Breast epithelium (tissue), 4 donors: ENCODE data around the gene KLK14. TPM values are rescaled to one million over a fixed set of nuclear protein-coding genes. Genes with fewer than 3 reads are reported as not detected.

Experiments used
- DNase-seq, 2 donors: peaks; one replicate each; pipeline ENCODE4 v3.0.0-alpha.2; 2019; ENCODE audit warnings: low spot score in 2 of 2
- H3K27ac ChIP-seq, 2 donors: fragments of 200-600 bp; sonication (generic) in 1 of 2; one replicate each; pipeline ENCODE4 v1.5.1; 2016 to 2019; ENCODE audit warnings: mild to moderate bottlenecking in 1 of 2
- H3K27me3 ChIP-seq, 2 donors: fragments of 200-600 bp; sonication (generic) in 1 of 2; one replicate each; pipeline versions ENCODE4 v1.5.1 to v1.6.0; 2017 to 2019; ENCODE audit warnings: control low read depth in 1 of 2, mild to moderate bottlenecking in 1 of 2
- H3K36me3 ChIP-seq: fragments of 200-600 bp; one replicate; pipeline ENCODE4 v1.5.1; 2019
- H3K4me1 ChIP-seq, 2 donors: fragments of 200-600 bp; sonication (generic); one replicate each; pipeline ENCODE4 v1.5.1; 2016 to 2019; ENCODE audit warnings: control low read depth in 1 of 2
- H3K4me3 ChIP-seq, 3 donors: fragments of 200-600 bp; sonication (generic); 1 replicate in 2 of 3; 2 replicates in 1 of 3; pipeline ENCODE4 v1.5.1; 2016 to 2019; ENCODE audit warnings: mild to moderate bottlenecking in 3 of 3, moderate library complexity in 2 of 3
- H3K9me3 ChIP-seq, 2 donors: fragments of 200-600 bp; sonication (generic) in 1 of 2; one replicate each; pipeline ENCODE4 v1.5.1; 2016 to 2019; ENCODE audit warnings: control low read depth in 1 of 2
- POLR2A ChIP-seq: fragments of 450-650 bp; IDR thresholded peaks from one replicate; pipeline ENCODE4 v1.6.1; 2016; ENCODE audit warnings: antibody characterized with exemption, mild to moderate bottlenecking, moderate library complexity
- POLR2AphosphoS5 ChIP-seq, 3 donors: sonication (generic); formaldehyde crosslinking; IDR thresholded peaks; one replicate each; pipeline ENCODE4 v1.6.1; 2017; ENCODE audit warnings: antibody characterized with exemption in 3 of 3
- intact Hi-C: fragments of 100-400 bp; cut with DNase I; formaldehyde crosslinking; loops from one replicate; pipeline ENCODE4 v1.15.1; 2023; ENCODE audit warnings: low total_unique reads
- total RNA-seq, 3 donors: library from RNA; depleted of rRNA; stranded (reverse); fragments of >200 nt; gene quantifications; one replicate each; pipeline ENCODE4 v1.1.0, GENCODE V29; 2016
- TF ChIP-seq, protein P1 (sequence below), 3 donors: fragments of 450-650 bp; IDR thresholded peaks; one replicate each; pipeline ENCODE4 v1.5.1; 2016 to 2017; ENCODE audit warnings: antibody characterized with exemption in 3 of 3, mild to moderate bottlenecking in 3 of 3, moderate library complexity in 3 of 3

Gene KLK14
- total RNA-seq, 3 donors from 2014 or later = 0.98 TPM; not detected in 2

DNA sequence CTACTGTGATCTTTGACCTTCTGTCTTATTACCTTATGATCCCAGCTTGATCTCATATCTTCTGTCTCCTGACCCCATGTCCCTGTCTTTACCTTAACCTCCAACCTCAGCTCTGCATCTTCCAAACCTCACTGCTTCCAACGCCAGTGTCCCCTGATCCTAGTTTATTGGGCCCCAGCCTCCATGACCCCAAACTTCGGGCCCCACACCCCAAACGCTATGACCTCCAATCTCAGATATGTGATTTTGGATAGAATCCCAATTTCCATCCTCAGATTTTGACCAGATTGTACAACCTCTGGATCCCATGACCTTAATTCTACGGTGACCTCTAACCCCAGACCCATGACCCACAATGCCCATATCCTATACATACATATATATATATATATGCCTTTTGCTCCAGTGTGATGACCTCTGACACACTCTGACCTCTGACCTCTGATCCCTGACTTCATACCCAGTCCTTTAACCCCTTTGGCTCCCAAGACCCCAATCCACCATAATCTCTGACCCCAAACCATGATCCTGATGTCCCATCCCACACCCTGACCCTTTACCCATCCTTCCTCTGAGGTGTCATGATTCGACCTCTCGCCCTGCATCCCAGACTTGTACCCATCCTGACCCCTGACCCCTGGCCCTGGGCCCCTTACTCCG, 51.3 kb downstream of the KLK14 start:
- H3K4me1 ChIP-seq = no peaks in the 10 kb centered on the region
- H3K27me3 ChIP-seq = peaks cover 0 to 9% of the 10 kb centered on the region in 2 donors
- no peaks in the 10 kb centered on the region for H3K36me3 ChIP-seq
- intact Hi-C loops = no loop called here
- TF ChIP-seq POLR2A (no peak), POLR2AphosphoS5 (IDR thresholded peaks at IDR 0.05) (no peak)
- no peak for DNase-seq
- H3K4me3 ChIP-seq = no peak overlapping the region
- no peaks in the 10 kb centered on the region for H3K9me3 ChIP-seq
- H3K27ac ChIP-seq = no peak overlapping the region

DNA sequence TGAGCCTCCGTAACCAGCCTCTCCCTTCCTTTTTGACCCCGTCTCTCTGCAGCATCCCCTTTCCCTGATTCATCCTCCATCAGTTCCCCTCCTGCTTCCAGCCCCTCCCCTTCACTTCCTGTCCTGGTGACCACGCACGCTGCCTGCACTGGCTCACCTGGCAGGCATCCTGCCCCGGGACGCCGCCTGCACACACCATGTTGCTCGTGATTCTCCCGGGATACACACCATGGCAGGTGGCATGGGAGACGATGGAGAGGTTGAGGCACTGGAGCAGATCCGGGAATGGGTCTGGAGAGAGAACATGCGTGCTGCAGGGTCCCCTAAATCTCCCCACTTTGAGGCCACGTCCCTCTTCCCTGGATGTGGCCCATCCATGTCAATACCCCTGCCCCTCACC, 52.1 kb downstream of the KLK14 start:
- no peak overlapping the region for H3K4me3 ChIP-seq
- H3K9me3 ChIP-seq = no peaks in the 10 kb centered on the region
- no peaks in the 10 kb centered on the region for H3K36me3 ChIP-seq
- DNase-seq = no peak
- H3K4me1 ChIP-seq = no peaks in the 10 kb centered on the region
- TF ChIP-seq POLR2AphosphoS5 (IDR thresholded peaks at IDR 0.05) (no peak), POLR2A (no peak)
- TF ChIP-seq, protein P1, sequence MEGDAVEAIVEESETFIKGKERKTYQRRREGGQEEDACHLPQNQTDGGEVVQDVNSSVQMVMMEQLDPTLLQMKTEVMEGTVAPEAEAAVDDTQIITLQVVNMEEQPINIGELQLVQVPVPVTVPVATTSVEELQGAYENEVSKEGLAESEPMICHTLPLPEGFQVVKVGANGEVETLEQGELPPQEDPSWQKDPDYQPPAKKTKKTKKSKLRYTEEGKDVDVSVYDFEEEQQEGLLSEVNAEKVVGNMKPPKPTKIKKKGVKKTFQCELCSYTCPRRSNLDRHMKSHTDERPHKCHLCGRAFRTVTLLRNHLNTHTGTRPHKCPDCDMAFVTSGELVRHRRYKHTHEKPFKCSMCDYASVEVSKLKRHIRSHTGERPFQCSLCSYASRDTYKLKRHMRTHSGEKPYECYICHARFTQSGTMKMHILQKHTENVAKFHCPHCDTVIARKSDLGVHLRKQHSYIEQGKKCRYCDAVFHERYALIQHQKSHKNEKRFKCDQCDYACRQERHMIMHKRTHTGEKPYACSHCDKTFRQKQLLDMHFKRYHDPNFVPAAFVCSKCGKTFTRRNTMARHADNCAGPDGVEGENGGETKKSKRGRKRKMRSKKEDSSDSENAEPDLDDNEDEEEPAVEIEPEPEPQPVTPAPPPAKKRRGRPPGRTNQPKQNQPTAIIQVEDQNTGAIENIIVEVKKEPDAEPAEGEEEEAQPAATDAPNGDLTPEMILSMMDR (IDR thresholded peaks at IDR 0.05) = no peak
- intact Hi-C loops = no loop called here
- no peak overlapping the region for H3K27ac ChIP-seq
- H3K27me3 ChIP-seq = peaks cover 0 to 14% of the 10 kb centered on the region in 2 donors

DNA sequence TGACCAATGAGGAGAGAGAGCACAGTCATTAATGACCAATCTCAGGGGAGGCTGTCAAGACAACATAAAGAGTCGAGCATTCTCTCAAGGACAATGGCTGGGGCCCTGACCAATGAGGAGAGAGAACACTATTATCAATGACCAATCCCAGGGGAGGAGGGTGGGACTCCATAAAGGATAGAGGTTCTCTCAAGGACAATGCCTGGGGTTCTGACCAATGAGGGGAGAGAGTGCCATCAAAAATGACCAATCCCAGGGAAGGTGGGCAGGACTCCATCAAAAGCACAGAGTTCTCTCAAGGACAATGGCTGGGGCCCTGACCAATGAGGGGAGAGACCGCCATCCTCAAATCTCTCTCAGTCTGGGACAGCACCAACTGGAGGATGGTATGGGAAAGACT, 53.0 kb downstream of the KLK14 start:
- Histone ChIP-seq H3K9me3 (no peaks in the 10 kb centered on the region), H3K36me3 (no peaks in the 10 kb centered on the region), H3K4me1 (no peaks in the 10 kb centered on the region), H3K27ac (no peak overlapping the region), H3K4me3 (no peak overlapping the region), H3K27me3 (peaks cover 0 to 22% of the 10 kb centered on the region in 2 donors)
- intact Hi-C loops = no loop called here
- TF ChIP-seq, protein P1 (IDR thresholded peaks at IDR 0.05) = no peak
- TF ChIP-seq POLR2A (no peak), POLR2AphosphoS5 (IDR thresholded peaks at IDR 0.05) (no peak)
- DNase-seq = no peak

Other genes starting within 250 kb of the KLK14 start
- not detected for gene KLK15, start 249.3 kb downstream of the KLK14 start, total RNA-seq
- gene KLK3, start 228.0 kb downstream of the KLK14 start, total RNA-seq = 10 to 100 TPM in 1 of 3 donors, under 1 TPM in 1, not detected in 1; 0.32 to 45.2 TPM
- 10 to 100 TPM in 1 of 3 donors, under 1 TPM in 2; 0.44 to 14.7 (median 0.48) TPM for gene KLK2, start 209.4 kb downstream of the KLK14 start, total RNA-seq
- gene KLK4, start 171.5 kb downstream of the KLK14 start, total RNA-seq = not detected
- gene KLK5, start 129.8 kb downstream of the KLK14 start, total RNA-seq = 100 to 1,000 TPM in 1 of 3 donors, 10 to 100 TPM in 1, not detected in 1; 16.1 to 182 TPM
- 10 to 100 TPM in 1 of 3 donors, under 1 TPM in 1, not detected in 1; 0.98 to 14.8 TPM for gene KLK6, start 113.3 kb downstream of the KLK14 start, total RNA-seq
- 100 to 1,000 TPM in 1 of 3 donors, 1 to 10 TPM in 1, not detected in 1; 7.5 to 103 TPM for gene KLK7, start 99.0 kb downstream of the KLK14 start, total RNA-seq
- gene KLK8, start 81.3 kb downstream of the KLK14 start, total RNA-seq = 10 to 100 TPM in 2 of 3 donors, not detected in 1; 13.4 to 46.2 TPM
- gene KLK10, start 63.2 kb downstream of the KLK14 start, total RNA-seq = 10 to 100 TPM in 1 of 3 donors, 1 to 10 TPM in 1, not detected in 1; 3.3 to 13.9 TPM
- gene KLK11, start 56.3 kb downstream of the KLK14 start, total RNA-seq = 10 to 100 TPM in 1 of 3 donors, 1 to 10 TPM in 1, not detected in 1; 5.6 to 21.1 TPM
- not detected for gene KLK12, start 47.9 kb downstream of the KLK14 start, total RNA-seq
- not detected for gene KLK13, start 17.8 kb downstream of the KLK14 start, total RNA-seq
- gene CTU1, start 25.5 kb upstream of the KLK14 start, total RNA-seq = 10 to 100 TPM in 1 of 3 donors, 1 to 10 TPM in 2; 5.6 to 10.1 (median 9.2) TPM
- gene SIGLEC9, start 42.0 kb upstream of the KLK14 start, total RNA-seq = 1 to 10 TPM; 3.4 to 7.0 (median 4.3) TPM
- gene SIGLEC7, start 59.4 kb upstream of the KLK14 start, total RNA-seq = 1 to 10 TPM in 2 of 3 donors, under 1 TPM in 1; 0.98 to 3.2 (median 1.8) TPM
- 10 to 100 TPM in 1 of 3 donors, 1 to 10 TPM in 2; 2.9 to 17.1 (median 6.3) TPM for gene CD33, start 142.2 kb upstream of the KLK14 start, total RNA-seq
- gene SIGLECL1, start 168.2 kb upstream of the KLK14 start, total RNA-seq = not detected
- under 1 TPM in 1 of 3 donors, not detected in 2; 0.66 TPM for gene IGLON5, start 228.8 kb upstream of the KLK14 start, total RNA-seq